HFF-Myc (cell line): Measurements from ENCODE around the gene HOOK2.

ENCODE experiments used
- DNase-seq: peaks from one replicate; pipeline ENCODE4 v3.0.0-alpha.2; 2011; ENCODE audit warnings: low read depth; ENCODE audit errors: extremely low read depth
- H3K4me3 ChIP-seq: replicated peaks from 2 replicates; pipeline ENCODE4 v1.5.1; 2011; ENCODE audit warnings: low read depth, mild to moderate bottlenecking, control low read depth, low read length
- CTCF ChIP-seq: IDR thresholded peaks from 2 replicates; pipeline ENCODE4 v1.5.1; 2012; ENCODE audit warnings: mild to moderate bottlenecking, low read depth, low read length, control low read depth; ENCODE audit errors: missing control alignments

HOOK2 gene

GRCh38 chr19:12788682-12789097 lies 13.3 kb upstream of the HOOK2 start:
- no peak for TF ChIP-seq CTCF
- DNase-seq = no peak
- peak overlapping the region; percentile 31 for H3K4me3 ChIP-seq

GRCh38 chr19:12788042-12788681 lies 12.8 kb upstream of the HOOK2 start:
- H3K4me3 ChIP-seq = peak overlapping the region; percentile 31; the same call in 1 of the 2 replicates
- TF ChIP-seq CTCF = no peak
- DNase-seq = no peak

GRCh38 chr19:12787458-12787857 lies 12.1 kb upstream of the HOOK2 start:
- TF ChIP-seq CTCF = no peak
- H3K4me3 ChIP-seq = no peak overlapping the region
- no peak for DNase-seq

GRCh38 chr19:12786952-12787351 lies 11.6 kb upstream of the HOOK2 start:
- H3K4me3 ChIP-seq = no peak overlapping the region
- no peak for DNase-seq
- TF ChIP-seq CTCF = no peak

GRCh38 chr19:12786141-12786870 lies 11.0 kb upstream of the HOOK2 start:
- no peak for DNase-seq
- H3K4me3 ChIP-seq = no peak overlapping the region
- no peak for TF ChIP-seq CTCF

GRCh38 chr19:12785431-12786031 lies 10.2 kb upstream of the HOOK2 start:
- no peak overlapping the region for H3K4me3 ChIP-seq
- DNase-seq = no peak
- TF ChIP-seq CTCF = no peak
